ENCODE data around the gene RGS17.

GRCh38 chr6:153162172-153162571 lies 31.1 kb upstream of the RGS17 start:
- TF ChIP-seq EZH2 (IDR thresholded peaks at IDR 0.05; ENCODE audit: low read depth), result no peak
- no peak for TF ChIP-seq CTCF (conservative IDR thresholded peaks at IDR 0.05)
